Activated T-cell treated with anti-CD3 and anti-CD28 coated beads for 1 hour (primary cell): ENCODE results near the gene CYP2J2.
"Not testable (repeated sequence)": the region's sequence is repeated elsewhere in the genome, so short reads cannot be mapped to it uniquely, and the experiment has no call there.

Experiments used
- DNase-seq: peaks from one replicate; pipeline ENCODE4 v3.0.0-alpha.2; 2020; ENCODE audit warnings: low read depth

Gene CYP2J2

GRCh38 chr1:59857679-59858354 is 68.8 kb downstream of the CYP2J2 start:
- DNase-seq, result no peak

GRCh38 chr1:59856725-59857338 is 69.7 kb downstream of the CYP2J2 start:
- no peak for DNase-seq

GRCh38 chr1:59855297-59855696 is 71.3 kb downstream of the CYP2J2 start:
- DNase-seq, result not testable (repeated sequence)

GRCh38 chr1:59852117-59852516 is 74.5 kb downstream of the CYP2J2 start:
- no peak for DNase-seq

- no peak for DNase-seq
These were observed 79.7 kb downstream of the CYP2J2 start for GRCh38 chr1:59846895-59847282.

- DNase-seq, result no peak
These were observed 80.2 kb downstream of the CYP2J2 start for GRCh38 chr1:59846209-59846894.

- no peak for DNase-seq
These were observed 81.5 kb downstream of the CYP2J2 start for GRCh38 chr1:59845091-59845490.
